ENCODE results near the gene FIGNL2. TPM values are rescaled to one million over a fixed set of nuclear protein-coding genes. Genes with fewer than 3 reads are reported as not detected.

The FIGNL2 gene
- total and polyA plus RNA-seq, 2 of the 4 experiments (the other 2 are of a cell fraction): under 0.01 to 0.12 TPM

- H3K9me1 ChIP-seq (ENCODE audit: insufficient read depth, low read length): no peaks in the 10 kb centered on the region
- intact Hi-C loops (cut with micrococcal nuclease) (no loop called here), dilution Hi-C loops (cut with HindIII; ENCODE audit: low sequenced_read_pairs, unreplicated experiment) (no loop called here), in situ Hi-C loops (cut with MboI; ENCODE audit: low sequenced_read_pairs) (no loop called here)
- CTCF ChIA-PET: no interaction called here
- H3K14ac ChIP-seq (replicated peaks; ENCODE audit: low read depth, low read length): no peak overlapping the region
- ATAC-seq (ENCODE audit: low read depth) (no peak), DNase-seq (no peak)
- no CpG with 5 or more reads among the region's 4 CpGs for WGBS, 2 experiments (ENCODE audit: extremely low coverage in 2 of 2, insufficient read length in 1 of 2)
- peaks cover 84% of the 10 kb centered on the region for H3K27me3 ChIP-seq (ENCODE audit: control insufficient read depth, insufficient read depth, low read length)
- H4K20me1 ChIP-seq (ENCODE audit: insufficient read depth, low read length): no peaks in the 10 kb centered on the region
- H2BK120ac ChIP-seq (ENCODE audit: low read depth, low read length): no peak overlapping the region
- POLR2A ChIA-PET (ENCODE audit: unreplicated experiment): no interaction called here
- no peak overlapping the region for H2AK5ac ChIP-seq (ENCODE audit: low read depth, low read length)
- H3K18ac ChIP-seq (ENCODE audit: low read depth, low read length): no peak overlapping the region
- no peak overlapping the region for H3K4me2 ChIP-seq (ENCODE audit: low read depth, low read length)
- H4K5ac ChIP-seq (ENCODE audit: low read depth, low read length): no peak overlapping the region
- H3K4me3 ChIP-seq (ENCODE audit: insufficient read depth, low read depth, low read length): no peak overlapping the region
- TF ChIP-seq NFE2L2 (IDR thresholded peaks at IDR 0.05; ENCODE audit: low read depth, low read length) (no peak), MAFK (IDR thresholded peaks at IDR 0.05; ENCODE audit: low read depth, low read length) (no peak), ELK1 (IDR thresholded peaks at IDR 0.05; ENCODE audit: borderline replicate concordance, low read depth, low read length) (no peak), CTCF (conservative IDR thresholded peaks at IDR 0.05; ENCODE audit: low read depth, low read length) (no peak), SMC3 (IDR thresholded peaks at IDR 0.05; ENCODE audit: low read depth, low read length) (no peak), RFX5 (IDR thresholded peaks at IDR 0.05; ENCODE audit: low read depth, low read length) (no peak), BHLHE40 (IDR thresholded peaks at IDR 0.05; ENCODE audit: low read depth, low read length) (no peak), MXI1 (IDR thresholded peaks at IDR 0.05; ENCODE audit: borderline replicate concordance, low read depth, low read length) (no peak), CEBPB (IDR thresholded peaks at IDR 0.05; ENCODE audit: low read depth, low read length) (no peak), POLR2A (IDR thresholded peaks at IDR 0.05; ENCODE audit: low read depth, low read length) (no peak), FOS (IDR thresholded peaks at IDR 0.05; ENCODE audit: low read depth, low read length) (no peak)
- no peak overlapping the region for H3K9ac ChIP-seq (ENCODE audit: low read depth, low read length)
- no peaks in the 10 kb centered on the region for H3K79me1 ChIP-seq (ENCODE audit: low read depth in 1 of 2, low read length in 2 of 2)
- BruUV-seq (replicated peaks): no TSS peak
- H3K36me3 ChIP-seq (ENCODE audit: control insufficient read depth, insufficient read depth, low read length): no peaks in the 10 kb centered on the region
- H3K9me3 ChIP-seq (ENCODE audit: control insufficient read depth, insufficient read depth, low read length): no peaks in the 10 kb centered on the region
- no peak overlapping the region for H3K23ac ChIP-seq (ENCODE audit: low read depth, low read length)
- H3K27ac ChIP-seq (ENCODE audit: insufficient read depth, low read length): no peak overlapping the region
- H4K91ac ChIP-seq (ENCODE audit: insufficient read depth, low read depth, low read length): no peak overlapping the region
- no peaks in the 10 kb centered on the region for H3K4me1 ChIP-seq (ENCODE audit: control insufficient read depth, insufficient read depth, low read length)
- no peak overlapping the region for H2BK5ac ChIP-seq (ENCODE audit: low read depth, low read length, poor library complexity, severe bottlenecking)
- H3K4ac ChIP-seq (ENCODE audit: low read depth, low read length): no peak overlapping the region
- H2BK15ac ChIP-seq (ENCODE audit: low read depth, low read length): no peak overlapping the region
- H3K56ac ChIP-seq (ENCODE audit: extremely low read depth, insufficient read depth, low read length): no peak overlapping the region
- H2BK20ac ChIP-seq (ENCODE audit: low read depth, low read length): no peak overlapping the region
- H2AK9ac ChIP-seq (replicated peaks; ENCODE audit: low read depth, low read length, poor library complexity): no peak overlapping the region
- no peak overlapping the region for H2AFZ ChIP-seq (replicated peaks; ENCODE audit: low read length, poor library complexity)
- no peak overlapping the region for H4K8ac ChIP-seq (ENCODE audit: low read depth in 2 of 2, low read length in 2 of 2)
Observed at GRCh38 chr12:51838036-51838435, 10.5 kb downstream of the FIGNL2 start.

Data from IMR-90 (cell line).